ENCODE data around the gene VAV2.
"Not testable (repeated sequence)": the region's sequence is repeated elsewhere in the genome, so short reads cannot be mapped to it uniquely, and the experiment has no call there.

VAV2 gene

GRCh38 chr9:133957772-133958171 is 34.4 kb downstream of the VAV2 start:
- DNase-seq; intact Hi-C loops (cut with DNase I): not testable (repeated sequence)

GRCh38 chr9:133957328-133957727 is 34.8 kb downstream of the VAV2 start:
- intact Hi-C loops (cut with DNase I) = no loop called here
- DNase-seq = peak in 4 of 10 donors; percentile 13 to 59 (median 42)

- DNase-seq = peak in 4 of 10 donors; percentile 25 to 79 (median 65)
- intact Hi-C loops (cut with DNase I) = no loop called here
Observed at GRCh38 chr9:133956520-133957076, 35.5 kb downstream of the VAV2 start.

- peak in 5 of 10 donors; percentile 6 to 77 (median 50) for DNase-seq
- intact Hi-C loops (cut with DNase I) = no loop called here
Observed at GRCh38 chr9:133955821-133956411, 36.2 kb downstream of the VAV2 start.

GRCh38 chr9:133954862-133955529 is 37.1 kb downstream of the VAV2 start:
- intact Hi-C loops (cut with DNase I) = no loop called here
- DNase-seq = peak in 5 of 10 donors; percentile 5 to 78 (median 17)

GRCh38 chr9:133953976-133954709 is 38.0 kb downstream of the VAV2 start:
- intact Hi-C loops (cut with DNase I) = no loop called here
- peak in 8 of 10 donors; percentile 33 to 93 (median 64) for DNase-seq

GRCh38 chr9:133953621-133953975 is 38.5 kb downstream of the VAV2 start:
- peak in 2 of 10 donors; percentile 18 to 83 for DNase-seq
- intact Hi-C loops (cut with DNase I) = no loop called here

- intact Hi-C loops (cut with DNase I) = no loop called here
- DNase-seq = peak in 4 of 10 donors; percentile 14 to 67 (median 42)
Observed at GRCh38 chr9:133952598-133953550, 39.2 kb downstream of the VAV2 start.

GRCh38 chr9:133951265-133951664 is 40.9 kb downstream of the VAV2 start:
- intact Hi-C loops (cut with DNase I) = no loop called here
- DNase-seq = peak in 4 of 10 donors; percentile 19 to 61 (median 54)

GRCh38 chr9:133950629-133951111 is 41.5 kb downstream of the VAV2 start:
- intact Hi-C loops (cut with DNase I) = no loop called here
- DNase-seq = peak in 4 of 10 donors; percentile 19 to 60 (median 53)

GRCh38 chr9:133950192-133950591 is 41.9 kb downstream of the VAV2 start:
- intact Hi-C loops (cut with DNase I) = no loop called here
- peak in 5 of 10 donors; percentile 31 to 86 (median 80) for DNase-seq

GRCh38 chr9:133949486-133950061 is 42.5 kb downstream of the VAV2 start:
- intact Hi-C loops (cut with DNase I) = no loop called here
- peak in 4 of 10 donors; percentile 19 to 76 (median 67) for DNase-seq

GRCh38 chr9:133948561-133949485 is 43.3 kb downstream of the VAV2 start:
- peak in 5 of 10 donors; percentile 4 to 68 (median 35) for DNase-seq
- intact Hi-C loops (cut with DNase I) = no loop called here

- intact Hi-C loops (cut with DNase I) = no loop called here
- DNase-seq = peak in 5 of 10 donors; percentile 7 to 80 (median 39)
Observed at GRCh38 chr9:133948131-133948530, 44.0 kb downstream of the VAV2 start.

- intact Hi-C loops (cut with DNase I) = no loop called here
- peak in 6 of 10 donors; percentile 3 to 59 (median 24) for DNase-seq
Observed at GRCh38 chr9:133946840-133947486, 45.2 kb downstream of the VAV2 start.

- DNase-seq = peak in 6 of 10 donors; percentile 2 to 67 (median 36)
- intact Hi-C loops (cut with DNase I) = no loop called here
Observed at GRCh38 chr9:133945977-133946753, 46.0 kb downstream of the VAV2 start.
